GM23248 (cell line): Measurements from ENCODE around the gene ERICH4. TPM values are rescaled to one million over a fixed set of nuclear protein-coding genes. Genes with fewer than 3 reads are reported as not detected.

Source experiments
- DNase-seq: peaks from one replicate; pipeline ENCODE4 v3.0.0-alpha.2; 2015
- H2AFZ ChIP-seq: fragments of 200-600 bp; sonication (generic); 2 replicates; pipeline ENCODE4 v1.6.1; 2016; ENCODE audit warnings: antibody characterized with exemption
- H3F3A ChIP-seq: fragments of 200-600 bp; sonication (generic); 2 replicates; pipeline ENCODE4 v1.6.1; 2016; ENCODE audit warnings: mild to moderate bottlenecking, antibody characterized with exemption, mixed run types; ENCODE audit not compliant: insufficient read depth
- H3K27ac ChIP-seq: fragments of 200-600 bp; sonication (generic); 2 replicates; pipeline ENCODE4 v1.5.1; 2016; ENCODE audit warnings: mild to moderate bottlenecking
- H3K27me3 ChIP-seq: fragments of 200-600 bp; sonication (generic); replicated peaks from 2 replicates; pipeline ENCODE4 v1.6.1; 2016; ENCODE audit warnings: mild to moderate bottlenecking; ENCODE audit not compliant: insufficient read depth
- H3K36me3 ChIP-seq: fragments of 200-600 bp; sonication (generic); 2 replicates; pipeline ENCODE4 v1.6.1; 2016; ENCODE audit warnings: low read depth, mild to moderate bottlenecking
- H3K4me1 ChIP-seq: fragments of 200-600 bp; sonication (generic); 2 replicates; pipeline ENCODE4 v1.6.1; 2016; ENCODE audit warnings: mild to moderate bottlenecking; ENCODE audit not compliant: insufficient read depth
- H3K4me2 ChIP-seq: fragments of 200-600 bp; sonication (generic); one replicate; pipeline ENCODE4 v1.6.1; 2016; ENCODE audit warnings: mild to moderate bottlenecking; ENCODE audit not compliant: unreplicated experiment
- H3K4me3 ChIP-seq: fragments of 200-600 bp; sonication (generic); 2 replicates; pipeline ENCODE4 v1.5.1; 2016; ENCODE audit warnings: mild to moderate bottlenecking
- H3K79me2 ChIP-seq: fragments of 200-600 bp; sonication (generic); 2 replicates; pipeline ENCODE4 v1.6.1; 2016; ENCODE audit warnings: mild to moderate bottlenecking; ENCODE audit not compliant: insufficient read depth
- H3K9ac ChIP-seq: fragments of 200-600 bp; sonication (generic); 2 replicates; pipeline ENCODE4 v1.6.1; 2016; ENCODE audit warnings: mild to moderate bottlenecking
- H3K9me2 ChIP-seq: fragments of 200-600 bp; sonication (generic); 2 replicates; pipeline ENCODE4 v1.6.1; 2016; ENCODE audit warnings: mixed run types, mild to moderate bottlenecking, moderate library complexity; ENCODE audit not compliant: insufficient read depth
- H3K9me3 ChIP-seq: fragments of 200-600 bp; sonication (generic); one replicate; pipeline ENCODE4 v1.6.1; 2017; ENCODE audit warnings: low read depth
- H4K20me1 ChIP-seq: fragments of 200-600 bp; sonication (generic); 2 replicates; pipeline ENCODE4 v1.6.0; 2016; ENCODE audit not compliant: insufficient read depth
- EZH2 ChIP-seq: fragments of 200-600 bp; sonication (generic); IDR thresholded peaks from 2 replicates; pipeline ENCODE4 v1.6.1; 2018; ENCODE audit warnings: antibody characterized with exemption, mild to moderate bottlenecking; ENCODE audit not compliant: insufficient read depth, poor library complexity, severe bottlenecking
- EZH2phosphoT487 ChIP-seq: fragments of 200-600 bp; sonication (generic); IDR thresholded peaks from 2 replicates; pipeline ENCODE4 v1.6.1; 2018; ENCODE audit warnings: antibody characterized with exemption, moderate library complexity, mild to moderate bottlenecking, low read depth; ENCODE audit not compliant: insufficient read depth
- WGBS, 2 experiments: methylation state at CpG; one replicate each; pipeline ENCODE4 v1.1.6; 2015 to 2017; ENCODE audit warnings: low lambda C conversion rate in 2 of 2, low coverage in 1 of 2; ENCODE audit errors: missing lambda C conversion rate in 2 of 2; 5-methylcytosine and 5-hydroxymethylcytosine counted together
- in situ Hi-C: fragments of 300-500 bp; cut with MboI; formaldehyde crosslinking; loops from 2 replicates; pipeline ENCODE4 v1.15.0; 2020
- polyA plus RNA-seq: library from polyadenylated mRNA; unstranded; fragments of >200 nt; fragmentation: Nextera tagmentation; extraction: Ambion mirVana; gene quantifications from 2 replicates; pipeline ENCODE4 v1.2.1, GENCODE V29; 2016
- total RNA-seq: library from RNA; depleted of rRNA; stranded (reverse); fragments of >200 nt; shearing (Covaris generic); gene quantifications from 2 replicates; pipeline ENCODE4 v1.2.3, GENCODE V29; 2014

The ERICH4 gene
- total and polyA plus RNA-seq, 2 experiments from 2014 or later = not detected

- no peaks in the 10 kb centered on the region for H3K27me3 ChIP-seq
- DNase-seq = no peak
- H3K4me1 ChIP-seq = peaks cover 7% of the 10 kb centered on the region; the same call in 1 of the 2 replicates
- no peak overlapping the region for H2AFZ ChIP-seq
- no peaks in the 10 kb centered on the region for H3F3A ChIP-seq
- no peak overlapping the region for H3K9ac ChIP-seq
- H3K9me3 ChIP-seq = no peaks in the 10 kb centered on the region
- H4K20me1 ChIP-seq = no peaks in the 10 kb centered on the region
- no peaks in the 10 kb centered on the region for H3K9me2 ChIP-seq
- no peak overlapping the region for H3K4me3 ChIP-seq
- no peak overlapping the region for H3K4me2 ChIP-seq
- in situ Hi-C loops = no loop called here
- H3K79me2 ChIP-seq = no peaks in the 10 kb centered on the region
- no peak overlapping the region for H3K27ac ChIP-seq
- H3K36me3 ChIP-seq = 0 out of 2 replicates have a peak, but pooled peaks cover 3% of the 10 kb centered on the region
- 84 to 85% methylated on average over 17 to 18 of the region's 18 CpGs for WGBS, 2 experiments
- no peak for TF ChIP-seq EZH2phosphoT487
- no peak for TF ChIP-seq EZH2
Observed at GRCh38 chr19:41422456-41422855, 20.5 kb upstream of the ERICH4 start.

GRCh38 chr19:41422955-41423354 is 20.0 kb upstream of the ERICH4 start:
- no peak overlapping the region for H3K4me2 ChIP-seq
- DNase-seq = no peak
- H3F3A ChIP-seq = no peaks in the 10 kb centered on the region
- no peak overlapping the region for H2AFZ ChIP-seq
- WGBS, 2 experiments = 86 to 91% methylated on average over 12 of the region's 12 CpGs
- H3K9me3 ChIP-seq = no peaks in the 10 kb centered on the region
- 0 out of 2 replicates have a peak, but pooled peaks cover 3% of the 10 kb centered on the region for H3K36me3 ChIP-seq
- TF ChIP-seq EZH2 = no peak
- no peak for TF ChIP-seq EZH2phosphoT487
- H3K4me1 ChIP-seq = peaks cover 9% of the 10 kb centered on the region; the same call in 1 of the 2 replicates
- H3K9ac ChIP-seq = no peak overlapping the region
- H3K79me2 ChIP-seq = no peaks in the 10 kb centered on the region
- no peaks in the 10 kb centered on the region for H3K27me3 ChIP-seq
- H3K27ac ChIP-seq = no peak overlapping the region
- H4K20me1 ChIP-seq = no peaks in the 10 kb centered on the region
- in situ Hi-C loops = no loop called here
- no peaks in the 10 kb centered on the region for H3K9me2 ChIP-seq
- H3K4me3 ChIP-seq = no peak overlapping the region

- Histone ChIP-seq H3K9me3 (no peaks in the 10 kb centered on the region), H3K9me2 (no peaks in the 10 kb centered on the region), H3K79me2 (no peaks in the 10 kb centered on the region), H3K36me3 (0 out of 2 replicates have a peak, but pooled peaks cover 3% of the 10 kb centered on the region), H3K27ac (no peak overlapping the region), H3F3A (no peaks in the 10 kb centered on the region), H3K27me3 (no peaks in the 10 kb centered on the region), H4K20me1 (no peaks in the 10 kb centered on the region), H3K4me1 (peaks cover 14% of the 10 kb centered on the region; the same call in 1 of the 2 replicates), H3K4me2 (no peak overlapping the region), H3K9ac (no peak overlapping the region), H3K4me3 (no peak overlapping the region), H2AFZ (no peak overlapping the region)
- no peak for DNase-seq
- in situ Hi-C loops = no loop called here
- WGBS, 2 experiments = 89 to 91% methylated on average over 20 to 21 of the region's 21 CpGs
- no peak for TF ChIP-seq EZH2
- no peak for TF ChIP-seq EZH2phosphoT487
Observed at GRCh38 chr19:41424335-41425173, 18.4 kb upstream of the ERICH4 start.

GRCh38 chr19:41425174-41426115 is 17.5 kb upstream of the ERICH4 start:
- no peak for DNase-seq
- Histone ChIP-seq H2AFZ (no peak overlapping the region), H3K79me2 (no peaks in the 10 kb centered on the region), H3K9me3 (no peaks in the 10 kb centered on the region), H3K4me2 (no peak overlapping the region), H3K9ac (no peak overlapping the region), H3F3A (no peaks in the 10 kb centered on the region), H4K20me1 (no peaks in the 10 kb centered on the region), H3K9me2 (no peaks in the 10 kb centered on the region), H3K27me3 (no peaks in the 10 kb centered on the region), H3K36me3 (no peaks in the 10 kb centered on the region), H3K4me3 (no peak overlapping the region), H3K4me1 (peaks cover 14% of the 10 kb centered on the region; the same call in 1 of the 2 replicates), H3K27ac (no peak overlapping the region)
- 92 to 95% methylated on average over 26 to 28 of the region's 28 CpGs for WGBS, 2 experiments
- in situ Hi-C loops = no loop called here
- TF ChIP-seq EZH2 (no peak), EZH2phosphoT487 (no peak)
